Suprapubic skin (tissue), 4 donors: ENCODE measurements around the gene ATP1A4. TPM values are rescaled to one million over a fixed set of nuclear protein-coding genes. Genes with fewer than 3 reads are reported as not detected.

Source experiments
- DNase-seq, 2 donors: peaks; one replicate each; pipeline ENCODE4 v3.0.0-alpha.2; 2019; ENCODE audit warnings: low spot score in 2 of 2
- H3K27ac ChIP-seq: fragments of 200-600 bp; sonication (generic); one replicate; pipeline ENCODE4 v1.5.1; 2019
- H3K27me3 ChIP-seq: fragments of 200-600 bp; sonication (generic); one replicate; pipeline ENCODE4 v1.5.1; 2019
- H3K36me3 ChIP-seq: fragments of 200-600 bp; sonication (generic); one replicate; pipeline ENCODE4 v1.5.1; 2019
- H3K4me1 ChIP-seq: fragments of 200-600 bp; sonication (generic); one replicate; pipeline ENCODE4 v1.5.1; 2019
- H3K4me3 ChIP-seq: fragments of 200-600 bp; sonication (generic); one replicate; pipeline ENCODE4 v1.5.1; 2019; ENCODE audit warnings: mild to moderate bottlenecking
- H3K9me3 ChIP-seq: fragments of 200-600 bp; sonication (generic); one replicate; pipeline ENCODE4 v1.5.1; 2019
- CTCF ChIP-seq, 2 donors: fragments of 200-600 bp in 1 of 2; fragments of 450-650 bp in 1 of 2; sonication (generic) in 1 of 2; IDR thresholded peaks; one replicate each; pipeline ENCODE4 v1.5.1; 2016 to 2019; ENCODE audit warnings: antibody characterized with exemption in 2 of 2, mild to moderate bottlenecking in 1 of 2, moderate library complexity in 1 of 2
- EP300 ChIP-seq: sonication (generic); formaldehyde crosslinking; IDR thresholded peaks from one replicate; pipeline ENCODE4 v1.6.1; 2017; ENCODE audit warnings: antibody characterized with exemption
- POLR2A ChIP-seq, 2 donors: fragments of 450-650 bp; IDR thresholded peaks; one replicate each; pipeline ENCODE4 v1.6.1; 2017; ENCODE audit warnings: antibody characterized with exemption in 2 of 2, mild to moderate bottlenecking in 2 of 2, moderate library complexity in 2 of 2
- POLR2AphosphoS5 ChIP-seq, 3 donors: sonication (generic); formaldehyde crosslinking; IDR thresholded peaks; one replicate each; pipeline ENCODE4 v1.6.1; 2017; ENCODE audit warnings: antibody characterized with exemption in 3 of 3
- WGBS: methylation state at CpG from one replicate; pipeline ENCODE4 v1.1.5; 2018; 5-methylcytosine and 5-hydroxymethylcytosine counted together
- total RNA-seq, 4 donors: library from RNA; depleted of rRNA; stranded (reverse); fragments of >200 nt; gene quantifications; one replicate each; pipeline ENCODE4 v1.1.0, GENCODE V29; 2016

Gene ATP1A4
- total RNA-seq, 4 donors from 2014 or later, result not detected

GRCh38 chr1:160157174-160157573 is 5.8 kb downstream of the ATP1A4 start:
- H3K36me3 ChIP-seq, result no peaks in the 10 kb centered on the region
- no peak for DNase-seq
- TF ChIP-seq EP300, result no peak
- no peak for TF ChIP-seq POLR2A (IDR thresholded peaks at IDR 0.05)
- TF ChIP-seq CTCF (IDR thresholded peaks at IDR 0.05), result no peak
- TF ChIP-seq POLR2AphosphoS5 (IDR thresholded peaks at IDR 0.05), result no peak
- H3K9me3 ChIP-seq, result no peaks in the 10 kb centered on the region
- no peak overlapping the region for H3K4me3 ChIP-seq
- WGBS, result 79% methylated on average over 4 of the region's 4 CpGs
- H3K4me1 ChIP-seq, result no peaks in the 10 kb centered on the region
- no peak overlapping the region for H3K27ac ChIP-seq
- no peaks in the 10 kb centered on the region for H3K27me3 ChIP-seq

- Histone ChIP-seq H3K4me3 (no peak overlapping the region), H3K4me1 (no peaks in the 10 kb centered on the region), H3K27ac (no peak overlapping the region), H3K9me3 (no peaks in the 10 kb centered on the region), H3K27me3 (no peaks in the 10 kb centered on the region), H3K36me3 (no peaks in the 10 kb centered on the region)
- DNase-seq, result no peak
- TF ChIP-seq POLR2A (IDR thresholded peaks at IDR 0.05) (no peak), CTCF (IDR thresholded peaks at IDR 0.05) (no peak), POLR2AphosphoS5 (IDR thresholded peaks at IDR 0.05) (no peak), EP300 (no peak)
- 79% methylated on average over 3 of the region's 3 CpGs for WGBS
Measured at GRCh38 chr1:160158031-160158430, 6.6 kb downstream of the ATP1A4 start.

- Histone ChIP-seq H3K27me3 (no peaks in the 10 kb centered on the region), H3K4me3 (no peak overlapping the region), H3K36me3 (no peaks in the 10 kb centered on the region), H3K9me3 (no peaks in the 10 kb centered on the region), H3K4me1 (no peaks in the 10 kb centered on the region), H3K27ac (no peak overlapping the region)
- WGBS, result 85% methylated on average over 4 of the region's 4 CpGs
- no peak for DNase-seq
- no peak for TF ChIP-seq CTCF (IDR thresholded peaks at IDR 0.05)
- no peak for TF ChIP-seq POLR2AphosphoS5 (IDR thresholded peaks at IDR 0.05)
- TF ChIP-seq POLR2A (IDR thresholded peaks at IDR 0.05), result no peak
- TF ChIP-seq EP300, result no peak
Measured at GRCh38 chr1:160158534-160158933, 7.1 kb downstream of the ATP1A4 start.

GRCh38 chr1:160159846-160160245 is 8.4 kb downstream of the ATP1A4 start:
- Histone ChIP-seq H3K4me3 (no peak overlapping the region), H3K4me1 (no peaks in the 10 kb centered on the region), H3K9me3 (no peaks in the 10 kb centered on the region), H3K36me3 (no peaks in the 10 kb centered on the region), H3K27ac (no peak overlapping the region), H3K27me3 (no peaks in the 10 kb centered on the region)
- no peak for TF ChIP-seq EP300
- TF ChIP-seq POLR2AphosphoS5 (IDR thresholded peaks at IDR 0.05), result no peak
- TF ChIP-seq CTCF (IDR thresholded peaks at IDR 0.05), result no peak
- no peak for TF ChIP-seq POLR2A (IDR thresholded peaks at IDR 0.05)
- DNase-seq, result no peak

- Histone ChIP-seq H3K36me3 (no peaks in the 10 kb centered on the region), H3K27me3 (peaks cover 7% of the 10 kb centered on the region), H3K9me3 (no peaks in the 10 kb centered on the region), H3K4me3 (no peak overlapping the region), H3K27ac (no peak overlapping the region), H3K4me1 (no peaks in the 10 kb centered on the region)
- 65% methylated on average over 6 of the region's 6 CpGs for WGBS
- TF ChIP-seq EP300, result no peak
- TF ChIP-seq POLR2AphosphoS5 (IDR thresholded peaks at IDR 0.05), result no peak
- no peak for TF ChIP-seq POLR2A (IDR thresholded peaks at IDR 0.05)
- TF ChIP-seq CTCF (IDR thresholded peaks at IDR 0.05), result no peak
- no peak for DNase-seq
Measured at GRCh38 chr1:160161965-160162705, 10.7 kb downstream of the ATP1A4 start.
